GM19455 (cell line): Measurements from ENCODE around the gene COG2.
"Not testable (repeated sequence)": the region's sequence is repeated elsewhere in the genome, so short reads cannot be mapped to it uniquely, and the experiment has no call there.

ENCODE experiments used
- ATAC-seq: cut with Tn5 transposase; IDR thresholded peaks from one replicate; pipeline ENCODE4 v1.9.1; 2021; ENCODE audit not compliant: unreplicated experiment

The COG2 gene

GRCh38 chr1:230674581-230674980 lies 32.3 kb downstream of the COG2 start:
- no peak for ATAC-seq

- ATAC-seq: no peak
Observed at GRCh38 chr1:230677200-230677599, 34.9 kb downstream of the COG2 start.

- no peak for ATAC-seq
Observed at GRCh38 chr1:230679192-230679591, 36.9 kb downstream of the COG2 start.

- ATAC-seq: no peak
Observed at GRCh38 chr1:230679825-230680224, 37.5 kb downstream of the COG2 start.

GRCh38 chr1:230680300-230681025 lies 38.2 kb downstream of the COG2 start:
- ATAC-seq: no peak

GRCh38 chr1:230681599-230681998 lies 39.3 kb downstream of the COG2 start:
- ATAC-seq: no peak

GRCh38 chr1:230682274-230682673 lies 40.0 kb downstream of the COG2 start:
- no peak for ATAC-seq

- no peak for ATAC-seq
Observed at GRCh38 chr1:230682882-230683610, 40.8 kb downstream of the COG2 start.

GRCh38 chr1:230684146-230684545 lies 41.9 kb downstream of the COG2 start:
- no peak for ATAC-seq

GRCh38 chr1:230684998-230685397 lies 42.7 kb downstream of the COG2 start:
- ATAC-seq: no peak

- no peak for ATAC-seq
Observed at GRCh38 chr1:230686747-230687146, 44.5 kb downstream of the COG2 start.

GRCh38 chr1:230690101-230690500 lies 47.8 kb downstream of the COG2 start:
- ATAC-seq: no peak

- ATAC-seq: no peak
Observed at GRCh38 chr1:230691615-230692014, 49.3 kb downstream of the COG2 start.

- no peak for ATAC-seq
Observed at GRCh38 chr1:230693221-230693620, 50.9 kb downstream of the COG2 start.

GRCh38 chr1:230693777-230694176 lies 51.5 kb downstream of the COG2 start:
- no peak for ATAC-seq

GRCh38 chr1:230694464-230694863 lies 52.2 kb downstream of the COG2 start:
- no peak for ATAC-seq

GRCh38 chr1:230694991-230695390 lies 52.7 kb downstream of the COG2 start:
- ATAC-seq: no peak

- no peak for ATAC-seq
Observed at GRCh38 chr1:230696218-230696617, 53.9 kb downstream of the COG2 start.

- no peak for ATAC-seq
Observed at GRCh38 chr1:230696722-230697437, 54.6 kb downstream of the COG2 start.

- ATAC-seq: no peak
Observed at GRCh38 chr1:230698130-230698529, 55.8 kb downstream of the COG2 start.

GRCh38 chr1:230698964-230699363 lies 56.7 kb downstream of the COG2 start:
- ATAC-seq: not testable (repeated sequence)

- ATAC-seq: no peak
Observed at GRCh38 chr1:230699716-230700115, 57.4 kb downstream of the COG2 start.
